Thyroid gland (tissue), 4 donors: Measurements from ENCODE around the gene DNAH11. TPM values are rescaled to one million over a fixed set of nuclear protein-coding genes. Genes with fewer than 3 reads are reported as not detected.
A peak's percentile ranks its signal among the peaks of the same experiment; 100 is the strongest.

ENCODE experiments used
- DNase-seq, 2 donors: peaks; one replicate each; pipeline ENCODE4 v3.0.0-alpha.2; 2019
- H3K27ac ChIP-seq, 3 donors: fragments of 200-600 bp; sonication (generic); 1 replicate in 2 of 3; 2 replicates in 1 of 3; pipeline ENCODE4 v1.5.1; 2016 to 2019; ENCODE audit warnings: mild to moderate bottlenecking in 1 of 3, moderate library complexity in 1 of 3
- H3K27me3 ChIP-seq: fragments of 200-600 bp; sonication (generic); one replicate; pipeline ENCODE4 v1.5.1; 2019
- H3K36me3 ChIP-seq, 2 donors: fragments of 200-600 bp; sonication (generic); one replicate each; pipeline ENCODE4 v1.5.1; 2016 to 2019
- H3K4me1 ChIP-seq, 2 donors: fragments of 200-600 bp; sonication (generic); one replicate each; pipeline ENCODE4 v1.5.1; 2017 to 2019
- H3K4me3 ChIP-seq, 3 donors: fragments of 200-600 bp; sonication (generic); replicated peaks in 1 of 3; 1 replicate in 2 of 3; 2 replicates in 1 of 3; pipeline ENCODE4 v1.5.1; 2016; ENCODE audit warnings: mild to moderate bottlenecking in 1 of 3
- H3K9me3 ChIP-seq: fragments of 200-600 bp; sonication (generic); one replicate; pipeline ENCODE4 v1.5.1; 2017
- POLR2A ChIP-seq, 2 donors: fragments of 450-650 bp; IDR thresholded peaks; one replicate each; pipeline ENCODE4 v1.6.1; 2017; ENCODE audit warnings: antibody characterized with exemption in 2 of 2, mild to moderate bottlenecking in 2 of 2, moderate library complexity in 1 of 2
- WGBS, 2 donors: methylation state at CpG; one replicate each; pipeline ENCODE4 v1.1.5; 2017; 5-methylcytosine and 5-hydroxymethylcytosine counted together
- intact Hi-C: fragments of 100-400 bp; cut with DNase I; formaldehyde crosslinking; loops from one replicate; pipeline ENCODE4 v1.15.1; 2023
- total RNA-seq, 4 donors: library from RNA; depleted of rRNA; stranded (reverse); fragments of >200 nt; gene quantifications; one replicate each; pipeline ENCODE4 v1.2.3, GENCODE V29; 2016
- TF ChIP-seq, protein P1 (sequence below), 6 experiments: fragments of 200-600 bp in 3 of 6; fragments of 450-650 bp in 3 of 6; sonication (generic) in 3 of 6; IDR thresholded peaks; one replicate each; pipeline ENCODE4 v1.5.1; 2016 to 2019; ENCODE audit warnings: antibody characterized with exemption in 6 of 6, mild to moderate bottlenecking in 2 of 6, inconsistent platforms in 1 of 6, moderate library complexity in 1 of 6

The DNAH11 gene
- total RNA-seq, 4 donors from 2014 or later, result 3.9 to 29.9 (median 10.9) TPM

DNA sequence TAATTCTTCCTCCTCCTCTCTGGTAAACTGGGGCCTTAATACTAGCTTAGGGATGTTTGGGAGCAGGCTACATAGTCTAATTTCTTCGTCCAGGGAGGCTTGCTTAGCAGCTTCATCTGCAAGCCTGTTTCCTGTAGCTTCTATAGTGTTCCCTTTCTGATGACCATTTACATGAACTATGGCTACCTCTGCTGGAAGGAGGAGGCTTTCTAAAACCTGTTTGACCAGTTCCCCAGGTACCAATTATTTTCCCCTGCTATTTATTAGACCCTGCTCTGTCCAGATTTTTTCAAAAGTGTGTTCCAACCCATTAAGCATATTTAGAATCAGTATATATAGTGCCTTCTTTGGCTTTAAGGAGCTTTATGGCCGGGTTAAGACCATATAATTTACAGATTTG is 38.8 kb upstream of the DNAH11 start:
- H3K27ac ChIP-seq, result no peak overlapping the region
- DNase-seq, result peak in 1 of 2 donors; percentile 14
- no peaks in the 10 kb centered on the region for H3K36me3 ChIP-seq
- intact Hi-C loops, result no loop called here
- H3K4me1 ChIP-seq, result peaks cover 0 to 13% of the 10 kb centered on the region in 2 donors
- H3K27me3 ChIP-seq, result no peaks in the 10 kb centered on the region
- no peak overlapping the region for H3K4me3 ChIP-seq
- TF ChIP-seq, protein P1, sequence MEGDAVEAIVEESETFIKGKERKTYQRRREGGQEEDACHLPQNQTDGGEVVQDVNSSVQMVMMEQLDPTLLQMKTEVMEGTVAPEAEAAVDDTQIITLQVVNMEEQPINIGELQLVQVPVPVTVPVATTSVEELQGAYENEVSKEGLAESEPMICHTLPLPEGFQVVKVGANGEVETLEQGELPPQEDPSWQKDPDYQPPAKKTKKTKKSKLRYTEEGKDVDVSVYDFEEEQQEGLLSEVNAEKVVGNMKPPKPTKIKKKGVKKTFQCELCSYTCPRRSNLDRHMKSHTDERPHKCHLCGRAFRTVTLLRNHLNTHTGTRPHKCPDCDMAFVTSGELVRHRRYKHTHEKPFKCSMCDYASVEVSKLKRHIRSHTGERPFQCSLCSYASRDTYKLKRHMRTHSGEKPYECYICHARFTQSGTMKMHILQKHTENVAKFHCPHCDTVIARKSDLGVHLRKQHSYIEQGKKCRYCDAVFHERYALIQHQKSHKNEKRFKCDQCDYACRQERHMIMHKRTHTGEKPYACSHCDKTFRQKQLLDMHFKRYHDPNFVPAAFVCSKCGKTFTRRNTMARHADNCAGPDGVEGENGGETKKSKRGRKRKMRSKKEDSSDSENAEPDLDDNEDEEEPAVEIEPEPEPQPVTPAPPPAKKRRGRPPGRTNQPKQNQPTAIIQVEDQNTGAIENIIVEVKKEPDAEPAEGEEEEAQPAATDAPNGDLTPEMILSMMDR (IDR thresholded peaks at IDR 0.05), result peak in 3 of 6 experiments; percentile 29 to 47 (median 35)
- no peak for TF ChIP-seq POLR2A (IDR thresholded peaks at IDR 0.05)
- no peaks in the 10 kb centered on the region for H3K9me3 ChIP-seq
- 34 to 51% methylated on average over 2 of the region's 2 CpGs for WGBS, 2 donors

DNA sequence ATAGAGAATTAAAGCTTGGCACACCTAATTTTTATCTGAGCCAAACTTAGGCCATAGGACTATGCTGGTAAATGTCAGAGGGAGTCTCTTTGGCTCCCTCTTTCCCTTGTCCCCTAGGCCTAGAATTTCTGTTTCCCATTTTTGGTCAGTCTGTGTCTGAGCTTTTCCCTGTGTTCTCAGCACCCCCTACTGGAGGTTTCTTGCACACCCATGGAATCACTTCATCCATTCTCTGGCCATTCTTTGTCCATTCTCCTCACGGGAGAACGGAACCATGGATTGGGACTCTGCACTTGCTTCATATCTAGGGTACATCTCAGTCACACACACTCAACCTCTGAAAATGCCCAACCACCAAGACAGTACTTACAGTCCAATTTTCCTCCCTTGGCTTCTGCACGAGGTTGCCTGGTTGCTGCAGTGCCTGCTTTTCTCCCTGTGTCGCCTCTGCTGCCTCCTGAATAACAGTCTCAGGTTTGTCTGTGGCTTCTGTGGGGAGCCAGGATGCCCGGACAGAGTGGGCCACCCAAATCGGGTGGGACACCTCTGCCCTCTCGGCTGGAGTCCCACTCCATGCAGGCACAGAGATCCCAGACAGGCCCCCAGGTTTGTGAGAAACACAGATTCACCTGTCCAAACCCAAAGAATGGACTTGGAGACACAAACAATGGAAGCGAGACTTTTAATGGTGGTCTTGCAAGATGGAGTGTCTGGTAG is 35.1 kb upstream of the DNAH11 start:
- 91 to 92% methylated on average over 7 to 8 of the region's 8 CpGs for WGBS, 2 donors
- Histone ChIP-seq H3K27me3 (no peaks in the 10 kb centered on the region), H3K27ac (no peak overlapping the region), H3K9me3 (no peaks in the 10 kb centered on the region), H3K4me1 (peaks cover 0 to 13% of the 10 kb centered on the region in 2 donors), H3K36me3 (peaks cover 5% of the 10 kb centered on the region in 2 donors), H3K4me3 (no peak overlapping the region)
- DNase-seq, result peak; percentile 46 to 61
- intact Hi-C loops, result loop anchor here (5.0 kb wide), 1 partner anchor 240 kb away; no protein-coding TSS in a partner anchor
- TF ChIP-seq, protein P1 (IDR thresholded peaks at IDR 0.05), result peak; percentile 18 to 83 (median 61)
- no peak for TF ChIP-seq POLR2A (IDR thresholded peaks at IDR 0.05)

DNA sequence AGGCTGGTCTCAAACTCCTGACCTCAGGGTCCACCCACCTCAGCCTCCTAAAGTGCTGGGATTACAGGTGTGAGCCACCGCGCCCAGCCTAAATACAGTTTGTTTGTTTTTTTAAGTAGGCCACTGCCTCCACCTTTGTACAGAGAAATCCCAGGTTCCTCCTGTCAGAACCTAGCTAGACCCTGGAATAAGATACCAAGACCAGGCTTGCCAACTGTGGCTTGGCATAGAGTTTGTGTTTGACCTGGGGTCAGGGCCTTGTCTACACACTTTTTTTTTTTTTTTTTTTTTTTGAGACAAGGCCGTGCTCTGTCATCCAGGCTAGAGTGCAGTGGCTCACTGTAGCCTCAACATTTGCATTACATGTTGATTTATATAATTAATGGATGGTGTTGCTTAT is 34.3 kb upstream of the DNAH11 start:
- intact Hi-C loops, result loop anchor here (5.0 kb wide), 1 partner anchor 241 kb away; no protein-coding TSS in a partner anchor
- H3K4me3 ChIP-seq, result no peak overlapping the region
- no peaks in the 10 kb centered on the region for H3K9me3 ChIP-seq
- DNase-seq, result no peak
- no peaks in the 10 kb centered on the region for H3K27me3 ChIP-seq
- peaks cover 5% of the 10 kb centered on the region in 2 donors for H3K36me3 ChIP-seq
- TF ChIP-seq, protein P1 (IDR thresholded peaks at IDR 0.05), result no peak
- no peak for TF ChIP-seq POLR2A (IDR thresholded peaks at IDR 0.05)
- peaks cover 0 to 7% of the 10 kb centered on the region in 2 donors for H3K4me1 ChIP-seq
- 97 to 99% methylated on average over 3 of the region's 3 CpGs for WGBS, 2 donors
- no peak overlapping the region for H3K27ac ChIP-seq

DNA sequence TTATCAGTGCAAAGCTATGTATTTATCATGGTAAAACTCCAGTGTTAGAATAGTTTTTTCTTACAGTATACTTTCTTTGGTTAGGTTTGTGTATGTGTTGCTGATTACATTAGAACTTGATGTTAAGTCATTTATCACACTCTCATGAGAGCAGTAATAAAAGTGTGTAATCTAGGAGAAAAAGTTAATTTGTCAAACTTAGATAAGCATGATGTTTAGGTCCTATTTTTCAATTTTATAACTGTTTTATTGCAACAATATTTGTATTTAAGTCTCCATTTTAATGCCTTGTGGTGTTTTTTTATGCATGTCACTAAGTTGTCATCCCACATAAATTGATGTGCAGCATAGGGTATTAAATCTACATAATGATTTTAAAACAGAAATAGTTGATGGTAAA is 28.8 kb upstream of the DNAH11 start:
- no peak for DNase-seq

DNA sequence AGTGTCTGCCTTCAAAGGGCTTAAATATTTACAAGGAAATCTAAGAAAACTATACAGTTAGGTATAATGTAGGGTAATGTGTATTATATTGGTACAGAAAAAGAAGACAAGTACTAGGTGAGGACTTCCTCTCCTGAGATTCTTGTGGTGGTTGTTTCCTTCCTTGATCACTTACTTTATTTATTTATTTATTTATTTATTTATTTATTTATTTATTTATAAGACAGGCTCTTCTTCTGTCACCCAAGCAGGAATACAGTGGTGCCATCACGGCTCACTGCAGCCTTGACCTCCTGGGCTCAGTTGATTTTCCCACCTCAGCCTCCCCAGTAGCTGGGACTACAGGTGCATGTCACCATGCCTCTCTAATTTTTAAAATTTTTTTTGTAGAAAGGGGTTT is 18.2 kb upstream of the DNAH11 start:
- intact Hi-C loops, result no loop called here
- H3K9me3 ChIP-seq, result no peaks in the 10 kb centered on the region
- TF ChIP-seq, protein P1 (IDR thresholded peaks at IDR 0.05), result no peak
- no peak for TF ChIP-seq POLR2A (IDR thresholded peaks at IDR 0.05)

More for the DNA sequence above, 28.8 kb upstream of the DNAH11 start:
- Histone ChIP-seq H3K27me3 (no peaks in the 10 kb centered on the region), H3K9me3 (no peaks in the 10 kb centered on the region), H3K27ac (no peak overlapping the region), H3K4me1 (no peaks in the 10 kb centered on the region), H3K4me3 (no peak overlapping the region), H3K36me3 (peaks cover 5% of the 10 kb centered on the region in 2 donors)
- intact Hi-C loops, result no loop called here
- no peak for TF ChIP-seq POLR2A (IDR thresholded peaks at IDR 0.05)
- TF ChIP-seq, protein P1 (IDR thresholded peaks at IDR 0.05), result no peak

More for the DNA sequence above, 18.2 kb upstream of the DNAH11 start:
- Histone ChIP-seq H3K4me1 (no peaks in the 10 kb centered on the region), H3K27me3 (no peaks in the 10 kb centered on the region), H3K36me3 (no peaks in the 10 kb centered on the region), H3K27ac (no peak overlapping the region), H3K4me3 (no peak overlapping the region)
- no peak for DNase-seq
- WGBS, 2 donors, result 89 to 92% methylated on average over 1 of the region's 1 CpG
